ENCODE data around the gene APOL6.

- no peak for TF ChIP-seq RFX5 (IDR thresholded peaks at IDR 0.05)
- no peak for TF ChIP-seq CTCF (IDR thresholded peaks at IDR 0.05)
- no peak for TF ChIP-seq RNF2 (IDR thresholded peaks at IDR 0.05; ENCODE audit: borderline replicate concordance, low read depth)
- TF ChIP-seq E2F6 (IDR thresholded peaks at IDR 0.05; ENCODE audit: borderline replicate concordance, low read depth): no peak
- TF ChIP-seq BHLHE40 (IDR thresholded peaks at IDR 0.05; ENCODE audit: low read depth, low read length): no peak
- TF ChIP-seq MAZ (IDR thresholded peaks at IDR 0.05; ENCODE audit: borderline replicate concordance, low read depth, low read length): no peak
- TF ChIP-seq USF2 (IDR thresholded peaks at IDR 0.05): no peak
- no peak for TF ChIP-seq POLR2A (IDR thresholded peaks at IDR 0.05; ENCODE audit: low read length)
- TF ChIP-seq NR3C1 (IDR thresholded peaks at IDR 0.05): no peak
- no peak for TF ChIP-seq EP300 (IDR thresholded peaks at IDR 0.05)
- no peak for TF ChIP-seq JUNB (IDR thresholded peaks at IDR 0.05)
- TF ChIP-seq ZFP36 (IDR thresholded peaks at IDR 0.05; ENCODE audit: borderline replicate concordance, partially characterized antibody): no peak
These were observed 28.7 kb upstream of the APOL6 start for GRCh38 chr22:35619336-35620094.
